22Rv1 (cell line): ENCODE data around the gene MYH9.

Source experiments
- ZFX ChIP-seq: fragments of 450-650 bp; IDR thresholded peaks from 2 replicates; pipeline ENCODE4 v1.6.1; 2017; ENCODE audit warnings: antibody characterized with exemption, borderline replicate concordance
- TF ChIP-seq, protein P1 (sequence below): fragments of 450-650 bp; IDR thresholded peaks from 2 replicates; pipeline ENCODE4 v1.5.1; 2017; ENCODE audit warnings: mild to moderate bottlenecking

DNA sequence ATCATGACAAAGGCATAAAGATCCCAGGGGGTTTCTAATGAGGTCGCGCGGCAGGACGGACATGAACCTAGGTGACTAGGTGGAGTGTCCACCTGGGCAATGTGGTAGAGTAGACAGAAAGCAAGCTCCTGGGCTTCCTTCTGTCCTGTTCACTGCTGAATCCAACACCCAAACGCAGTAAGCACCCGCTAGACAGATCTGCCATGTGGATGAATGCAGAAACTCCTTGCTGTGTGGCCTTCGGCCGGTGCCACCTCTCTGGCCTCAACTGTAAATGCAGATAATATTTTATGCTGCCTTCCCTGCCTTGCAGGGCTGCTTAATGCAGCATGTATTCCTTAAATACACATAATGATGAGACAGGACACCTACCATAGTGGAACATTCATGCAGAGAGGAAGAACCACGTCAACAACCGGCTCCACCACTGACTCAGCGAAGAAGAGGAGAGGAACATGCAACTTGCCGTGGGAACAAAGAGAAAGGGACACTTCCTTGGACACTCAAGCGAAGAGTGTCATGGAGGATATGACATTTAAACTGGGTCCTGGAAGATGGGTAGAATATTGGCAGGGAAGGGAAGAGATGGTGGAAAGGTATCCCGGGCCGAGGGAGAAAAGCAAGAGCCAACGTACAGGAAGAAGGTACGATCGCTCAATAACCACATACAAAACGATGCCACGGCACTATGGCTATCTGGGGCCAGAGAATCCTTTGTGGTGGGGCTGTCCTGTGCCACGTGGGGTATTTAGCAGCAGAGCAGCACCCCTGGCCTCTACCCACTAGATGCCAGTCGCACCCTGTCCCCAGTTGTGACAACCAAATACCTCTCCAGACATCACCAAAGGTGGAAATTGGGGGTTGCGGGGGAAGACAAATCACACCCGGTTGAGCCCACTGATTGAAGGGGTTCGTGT is 30.8 kb downstream of the MYH9 start:
- TF ChIP-seq, protein P1, sequence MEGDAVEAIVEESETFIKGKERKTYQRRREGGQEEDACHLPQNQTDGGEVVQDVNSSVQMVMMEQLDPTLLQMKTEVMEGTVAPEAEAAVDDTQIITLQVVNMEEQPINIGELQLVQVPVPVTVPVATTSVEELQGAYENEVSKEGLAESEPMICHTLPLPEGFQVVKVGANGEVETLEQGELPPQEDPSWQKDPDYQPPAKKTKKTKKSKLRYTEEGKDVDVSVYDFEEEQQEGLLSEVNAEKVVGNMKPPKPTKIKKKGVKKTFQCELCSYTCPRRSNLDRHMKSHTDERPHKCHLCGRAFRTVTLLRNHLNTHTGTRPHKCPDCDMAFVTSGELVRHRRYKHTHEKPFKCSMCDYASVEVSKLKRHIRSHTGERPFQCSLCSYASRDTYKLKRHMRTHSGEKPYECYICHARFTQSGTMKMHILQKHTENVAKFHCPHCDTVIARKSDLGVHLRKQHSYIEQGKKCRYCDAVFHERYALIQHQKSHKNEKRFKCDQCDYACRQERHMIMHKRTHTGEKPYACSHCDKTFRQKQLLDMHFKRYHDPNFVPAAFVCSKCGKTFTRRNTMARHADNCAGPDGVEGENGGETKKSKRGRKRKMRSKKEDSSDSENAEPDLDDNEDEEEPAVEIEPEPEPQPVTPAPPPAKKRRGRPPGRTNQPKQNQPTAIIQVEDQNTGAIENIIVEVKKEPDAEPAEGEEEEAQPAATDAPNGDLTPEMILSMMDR = no peak
- no peak for TF ChIP-seq ZFX
